ENCODE data around the gene NRXN3.

The NRXN3 gene

DNA sequence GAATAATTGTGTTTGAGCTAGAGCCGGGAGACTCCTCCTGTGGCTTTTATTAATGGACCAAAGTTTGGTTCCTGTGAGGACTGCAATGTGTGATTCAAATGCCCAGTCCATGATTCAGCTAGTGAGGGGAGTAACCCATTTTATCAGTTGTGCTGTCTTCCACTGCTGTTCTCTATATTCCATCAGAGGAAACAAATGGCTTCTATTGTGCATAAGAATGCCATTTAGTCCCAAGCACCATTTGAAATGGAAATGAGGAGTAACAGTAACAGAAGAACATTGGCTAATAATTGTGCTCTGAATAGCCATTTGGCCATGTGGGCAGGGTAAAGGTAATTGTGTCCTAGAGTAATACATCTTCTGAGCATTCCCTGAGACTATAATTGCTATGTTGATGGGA, 1398.4 kb downstream of the NRXN3 start:
- no peaks in the 10 kb centered on the region for H3K27me3 ChIP-seq (replicated peaks; ENCODE audit: control insufficient read depth, insufficient read depth, low read length)
- no peak overlapping the region for H3K4me3 ChIP-seq (replicated peaks; ENCODE audit: low read depth, low read length)
- TF ChIP-seq CTCF (IDR thresholded peaks at IDR 0.05; ENCODE audit: insufficient read depth, low read length, poor library complexity, severe bottlenecking): no peak
- no peak for DNase-seq (ENCODE audit: extremely low read depth, insufficient read length)
- no peaks in the 10 kb centered on the region for H3K36me3 ChIP-seq (ENCODE audit: control insufficient read depth, insufficient read depth, low read length)

DNA sequence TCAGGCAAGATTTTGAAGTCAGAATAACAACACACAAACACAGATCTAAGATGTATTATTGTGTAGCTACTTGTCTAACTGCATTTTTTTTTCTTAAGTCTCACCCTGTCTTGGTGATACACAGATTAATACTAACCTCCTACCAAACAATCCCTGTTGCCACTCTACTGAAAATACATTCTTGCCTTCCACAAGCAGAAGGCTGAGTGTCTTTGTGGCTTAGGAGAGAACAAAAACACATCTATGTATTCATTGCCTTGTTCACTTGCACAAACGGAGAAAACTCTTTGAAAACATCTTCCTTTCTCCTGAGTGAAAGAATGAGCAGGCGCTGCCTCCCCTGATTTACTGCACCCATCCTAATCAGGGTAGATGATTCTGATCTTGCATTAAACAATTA, 1398.9 kb downstream of the NRXN3 start:
- Histone ChIP-seq H3K27me3 (replicated peaks; ENCODE audit: control insufficient read depth, insufficient read depth, low read length) (no peaks in the 10 kb centered on the region), H3K4me3 (replicated peaks; ENCODE audit: low read depth, low read length) (no peak overlapping the region), H3K36me3 (ENCODE audit: control insufficient read depth, insufficient read depth, low read length) (no peaks in the 10 kb centered on the region)
- DNase-seq (ENCODE audit: extremely low read depth, insufficient read length): no peak
- TF ChIP-seq CTCF (IDR thresholded peaks at IDR 0.05; ENCODE audit: insufficient read depth, low read length, poor library complexity, severe bottlenecking): no peak

DNA sequence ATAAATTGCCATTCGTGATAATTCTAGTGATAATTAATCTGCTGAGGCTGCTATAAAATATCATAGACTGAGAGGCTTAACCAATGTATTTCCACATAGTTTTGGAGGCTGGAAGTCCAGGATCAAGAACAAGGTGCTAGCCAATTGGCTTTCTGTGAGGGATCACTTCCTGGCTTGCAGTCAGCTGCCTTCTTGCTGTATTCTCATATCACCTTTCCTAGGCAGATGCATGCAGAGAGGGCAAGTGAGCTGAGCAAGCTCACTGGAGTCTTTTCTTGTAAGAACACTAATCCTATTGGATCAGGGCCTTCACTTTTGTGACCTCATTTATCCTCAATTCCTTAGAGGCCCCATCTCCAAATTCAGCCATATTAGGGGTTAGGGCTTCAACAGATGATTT, 1400.5 kb downstream of the NRXN3 start:
- no peak overlapping the region for H3K4me3 ChIP-seq (replicated peaks; ENCODE audit: low read depth, low read length)
- H3K36me3 ChIP-seq (ENCODE audit: control insufficient read depth, insufficient read depth, low read length): no peaks in the 10 kb centered on the region
- H3K27me3 ChIP-seq (replicated peaks; ENCODE audit: control insufficient read depth, insufficient read depth, low read length): no peaks in the 10 kb centered on the region
- TF ChIP-seq CTCF (IDR thresholded peaks at IDR 0.05; ENCODE audit: insufficient read depth, low read length, poor library complexity, severe bottlenecking): no peak
- DNase-seq (ENCODE audit: extremely low read depth, insufficient read length): no peak

- TF ChIP-seq CTCF (IDR thresholded peaks at IDR 0.05; ENCODE audit: insufficient read depth, low read length, poor library complexity, severe bottlenecking): no peak
- DNase-seq (ENCODE audit: extremely low read depth, insufficient read length): no peak
- H3K36me3 ChIP-seq (ENCODE audit: control insufficient read depth, insufficient read depth, low read length): no peaks in the 10 kb centered on the region
- no peaks in the 10 kb centered on the region for H3K27me3 ChIP-seq (replicated peaks; ENCODE audit: control insufficient read depth, insufficient read depth, low read length)
- H3K4me3 ChIP-seq (replicated peaks; ENCODE audit: low read depth, low read length): no peak overlapping the region
Measured at GRCh38 chr14:79571366-79571765, 1401.2 kb downstream of the NRXN3 start.

- H3K27me3 ChIP-seq (replicated peaks; ENCODE audit: control insufficient read depth, insufficient read depth, low read length): no peaks in the 10 kb centered on the region
- TF ChIP-seq CTCF (IDR thresholded peaks at IDR 0.05; ENCODE audit: insufficient read depth, low read length, poor library complexity, severe bottlenecking): no peak
- H3K4me3 ChIP-seq (replicated peaks; ENCODE audit: low read depth, low read length): no peak overlapping the region
- H3K36me3 ChIP-seq (ENCODE audit: control insufficient read depth, insufficient read depth, low read length): no peaks in the 10 kb centered on the region
- no peak for DNase-seq (ENCODE audit: extremely low read depth, insufficient read length)
Measured at GRCh38 chr14:79573486-79573885, 1403.3 kb downstream of the NRXN3 start.

GRCh38 chr14:79575032-79575431, 1404.9 kb downstream of the NRXN3 start:
- H3K36me3 ChIP-seq (ENCODE audit: control insufficient read depth, insufficient read depth, low read length): no peaks in the 10 kb centered on the region
- DNase-seq (ENCODE audit: extremely low read depth, insufficient read length): no peak
- no peaks in the 10 kb centered on the region for H3K27me3 ChIP-seq (replicated peaks; ENCODE audit: control insufficient read depth, insufficient read depth, low read length)
- TF ChIP-seq CTCF (IDR thresholded peaks at IDR 0.05; ENCODE audit: insufficient read depth, low read length, poor library complexity, severe bottlenecking): no peak
- H3K4me3 ChIP-seq (replicated peaks; ENCODE audit: low read depth, low read length): no peak overlapping the region

Measured in GM06990 (cell line).